Heart left ventricle (tissue), 13 donors: ENCODE measurements around the gene ZFPM1.

Experiments
- CTCF ChIP-seq, 12 donors: fragments of 200-600 bp; sonication (generic) in 4 of 12; IDR thresholded peaks; one replicate each; pipeline versions ENCODE4 v1.5.0 to v1.8.0; 2018 to 2022; ENCODE audit warnings: antibody characterized with exemption in 12 of 12, mild to moderate bottlenecking in 5 of 12
- POLR2A ChIP-seq, 2 donors: fragments of 450-650 bp; IDR thresholded peaks; one replicate each; pipeline ENCODE4 v1.6.1; 2017; ENCODE audit warnings: antibody characterized with exemption in 2 of 2, mild to moderate bottlenecking in 2 of 2, moderate library complexity in 2 of 2
- donor health status: ischemic (EF 13 %, LVEDD 7.1; RV severe dilation, severe dysfunction).
- donor health status: DM: no; HTN: yes; CAD: no.
- donor health status: DM: no; HTN: no; CAD: no.
- donor health status: ischemic (EF 25% LVEDD 6.9; RV normal size, moderate dysfunction).
- donor health status: ischemic (EF 25% LVEDD 5.7; RV mildly dilated, moderate dysfunction).
- donor health status: ischemic (EF 35%, LVEDD 5.7; RV mildly dilated, moderate dysfunction).
- donor health status: nonischemic (EF 11% LVEDD 7.7; RV severe dilation, severe dysfunction).
- donor health status: DM: yes; HTN: yes; CAD: no.
- donor health status: PGD.
- donor health status: ischemic (EF 29% LVEDD 5.4; RV normal size, mild dysfunction).
- donor health status: nonischemic (EF 23%, LVEDD 6.1; RV moderate dilation, normal function).

GRCh38 chr16:88407042-88407420 lies 46.0 kb upstream of the ZFPM1 start:
- TF ChIP-seq CTCF (IDR thresholded peaks at IDR 0.05) (no peak), POLR2A (IDR thresholded peaks at IDR 0.05) (no peak)
